ENCODE measurements around the gene SBK1. TPM values are rescaled to one million over a fixed set of nuclear protein-coding genes. Genes with fewer than 3 reads are reported as not detected.
A peak's percentile ranks its signal among the peaks of the same experiment; 100 is the strongest.
"Not testable (repeated sequence)": the region's sequence is repeated elsewhere in the genome, so short reads cannot be mapped to it uniquely, and the experiment has no call there.

The SBK1 gene
- 20.2 TPM for total RNA-seq
- 1 to 10 TPM; 2.0 to 4.9 (median 3.1) TPM for polyA plus RNA-seq

DNA sequence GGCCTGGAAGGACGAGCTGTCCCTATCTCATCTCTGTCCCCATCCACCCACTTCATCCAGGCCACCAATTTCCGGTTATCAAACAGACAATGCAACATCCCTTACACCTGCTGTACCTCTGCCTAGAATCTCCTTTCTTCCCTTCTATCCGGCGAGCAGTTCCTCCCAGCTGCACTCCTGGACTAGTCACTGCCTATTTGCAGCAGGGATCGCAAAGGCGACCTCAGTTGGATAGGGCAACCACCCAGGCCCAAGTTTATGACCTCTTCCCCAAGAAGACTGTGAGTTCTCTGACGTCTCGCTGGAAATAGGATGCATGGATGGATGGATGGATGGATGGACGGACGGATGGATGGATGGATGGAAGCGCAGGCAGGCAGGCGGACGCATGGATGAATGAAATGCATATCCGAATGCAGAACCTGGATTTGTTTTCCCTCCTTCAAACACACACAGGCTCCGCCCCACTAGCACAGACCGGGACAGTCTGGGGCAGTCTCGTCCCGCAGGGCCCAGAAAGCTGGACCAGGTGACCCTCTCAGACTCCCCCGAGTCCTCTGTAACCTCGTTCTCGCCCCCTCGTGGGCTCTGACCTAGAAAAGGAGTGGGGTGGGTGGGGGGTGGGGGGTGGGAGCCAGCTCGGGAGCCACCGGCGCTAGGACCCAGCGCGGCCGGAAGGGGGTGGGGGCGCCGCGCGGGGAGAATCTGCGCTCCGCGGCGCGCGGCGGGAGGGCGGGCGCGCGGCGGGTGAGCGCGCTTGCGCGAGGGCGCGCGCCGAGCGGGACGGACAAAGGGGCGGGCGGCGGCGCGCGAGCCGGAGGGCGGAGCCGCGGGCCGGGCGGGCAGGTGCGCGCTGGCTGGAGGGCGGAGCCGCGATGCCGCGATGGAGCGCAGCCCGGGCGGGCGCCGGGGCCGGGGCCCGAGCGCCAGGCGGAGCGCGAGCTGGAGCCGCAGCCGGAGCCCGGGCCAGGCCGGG is at the start of gene SBK1:
SBK1 (plus strand) TSS at position 875 of the 976 bp plus-strand sequence. CDS start 24,867 bp downstream, outside the sequence.
- DNase-seq = peak; percentile 77 to 87 (median 87)
- ATAC-seq (ENCODE audit: low read depth in 2 of 2) = peak; percentile 94 to 96
- Mint-ChIP-seq H3K9me3 (peaks cover 0 to 3% (median 0%) of the 10 kb centered on the region in 7 donors), H3K27me3 (peaks cover 6% of the 10 kb centered on the region), H3K4me3 (peak within 1 kb of the TSS; percentile 93 to 95 (median 94)), H3K4me1 (peaks cover 5 to 73% (median 34%) of the 10 kb centered on the region in 4 donors), H3K36me3 (peaks cover 8% of the 10 kb centered on the region), H3K27ac (peak within 1 kb of the TSS; percentile 83 to 91 (median 87))
- H3K9me3 ChIP-seq (ENCODE audit: control insufficient read depth in 2 of 2, low read length in 2 of 2) = no peaks in the 10 kb centered on the region
- peak within 1 kb of the TSS; percentile 86 for H3K4me3 ChIP-seq (ENCODE audit: low read depth, low read length)
- H3K4me1 ChIP-seq (ENCODE audit: control insufficient read depth, insufficient read depth, low read length, poor library complexity, severe bottlenecking) = peaks cover 45% of the 10 kb centered on the region
- H3K27ac ChIP-seq (ENCODE audit: insufficient read depth, low read length, poor library complexity, severe bottlenecking) = peak within 1 kb of the TSS; percentile 65
- no peaks in the 10 kb centered on the region for H3K36me3 ChIP-seq (ENCODE audit: control insufficient read depth, insufficient read depth, low read length)
- no peaks in the 10 kb centered on the region for H3K27me3 ChIP-seq (ENCODE audit: control insufficient read depth, insufficient read depth, low read length)

DNA sequence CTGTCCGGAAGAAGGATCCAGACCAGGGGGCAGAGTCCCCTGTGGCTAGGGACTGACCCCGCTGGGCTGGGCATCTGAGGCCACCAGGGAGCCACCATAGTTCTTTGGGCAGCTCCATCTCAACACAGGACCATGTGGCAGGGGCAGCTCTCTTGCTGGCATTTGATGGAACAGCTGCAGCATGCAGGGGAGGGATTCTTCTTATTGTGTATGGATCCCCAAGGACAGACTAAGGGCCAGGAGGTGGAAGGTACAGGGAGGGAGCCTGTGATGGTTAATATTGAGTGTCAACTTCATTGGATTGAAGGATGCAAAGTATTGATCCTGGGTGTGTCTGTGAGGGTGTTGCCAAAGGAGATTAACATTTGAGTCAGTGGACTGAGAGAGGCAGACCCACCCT is 42.8 kb upstream of the SBK1 start:
- H3K4me3 Mint-ChIP-seq; H3K36me3 ChIP-seq (ENCODE audit: control insufficient read depth, insufficient read depth, low read length); H3K9me3 Mint-ChIP-seq; H3K36me3 Mint-ChIP-seq; H3K4me1 Mint-ChIP-seq; H3K4me3 ChIP-seq (ENCODE audit: low read depth, low read length); H3K9me3 ChIP-seq (ENCODE audit: control insufficient read depth in 2 of 2, low read length in 2 of 2); DNase-seq; H3K27me3 Mint-ChIP-seq; ATAC-seq (ENCODE audit: low read depth in 2 of 2); H3K27me3 ChIP-seq (ENCODE audit: control insufficient read depth, insufficient read depth, low read length); H3K4me1 ChIP-seq (ENCODE audit: control insufficient read depth, insufficient read depth, low read length, poor library complexity, severe bottlenecking); H3K27ac Mint-ChIP-seq; H3K27ac ChIP-seq (ENCODE audit: insufficient read depth, low read length, poor library complexity, severe bottlenecking): not testable (repeated sequence)

- Mint-ChIP-seq H3K4me1 (no peaks in the 10 kb centered on the region), H3K4me3 (no peak overlapping the region), H3K27ac (no peak overlapping the region), H3K9me3 (peaks cover 0 to 5% (median 0%) of the 10 kb centered on the region in 7 donors), H3K36me3 (no peaks in the 10 kb centered on the region), H3K27me3 (peaks cover 6% of the 10 kb centered on the region)
- peaks cover 6 to 8% of the 10 kb centered on the region in 2 experiments for H3K9me3 ChIP-seq (ENCODE audit: control insufficient read depth in 2 of 2, low read length in 2 of 2)
- no peak overlapping the region for H3K4me3 ChIP-seq (ENCODE audit: low read depth, low read length)
- ATAC-seq (ENCODE audit: low read depth in 2 of 2) (no peak), DNase-seq (no peak)
- H3K4me1 ChIP-seq (ENCODE audit: control insufficient read depth, insufficient read depth, low read length, poor library complexity, severe bottlenecking) = no peaks in the 10 kb centered on the region
- H3K27ac ChIP-seq (ENCODE audit: insufficient read depth, low read length, poor library complexity, severe bottlenecking) = no peak overlapping the region
- no peaks in the 10 kb centered on the region for H3K27me3 ChIP-seq (ENCODE audit: control insufficient read depth, insufficient read depth, low read length)
- H3K36me3 ChIP-seq (ENCODE audit: control insufficient read depth, insufficient read depth, low read length) = no peaks in the 10 kb centered on the region
These were observed 41.3 kb upstream of the SBK1 start for GRCh38 chr16:28250999-28251398.

DNA sequence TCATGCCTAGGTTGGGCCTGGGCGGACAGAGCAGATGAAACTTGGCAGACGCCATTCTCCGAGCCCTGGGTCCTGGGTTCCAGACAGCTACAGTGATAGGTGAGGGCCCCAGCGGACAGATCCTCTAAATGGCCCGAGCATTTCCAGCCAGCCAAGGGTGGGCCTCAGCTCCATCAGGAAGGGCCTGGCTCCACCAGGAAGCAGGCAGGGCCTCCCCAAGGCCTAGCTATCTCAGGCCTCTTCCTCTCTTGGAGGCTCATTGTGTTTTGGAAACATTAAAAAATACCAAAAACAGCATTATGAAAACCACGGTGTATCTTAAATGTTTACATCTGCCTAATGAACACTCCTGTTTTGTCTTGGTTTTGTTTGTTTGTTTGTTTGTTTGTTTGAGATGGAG is 38.2 kb upstream of the SBK1 start:
- no peak overlapping the region for H3K4me3 ChIP-seq (ENCODE audit: low read depth, low read length)
- H3K4me1 ChIP-seq (ENCODE audit: control insufficient read depth, insufficient read depth, low read length, poor library complexity, severe bottlenecking) = peaks cover 3% of the 10 kb centered on the region
- Mint-ChIP-seq H3K4me3 (no peak overlapping the region), H3K27me3 (peaks cover 12% of the 10 kb centered on the region), H3K36me3 (no peaks in the 10 kb centered on the region), H3K27ac (no peak overlapping the region), H3K9me3 (peaks cover 0 to 5% (median 0%) of the 10 kb centered on the region in 7 donors), H3K4me1 (peaks cover 0 to 3% (median 0%) of the 10 kb centered on the region in 4 donors)
- H3K9me3 ChIP-seq (ENCODE audit: control insufficient read depth in 2 of 2, low read length in 2 of 2) = peaks cover 6 to 8% of the 10 kb centered on the region in 2 experiments
- H3K36me3 ChIP-seq (ENCODE audit: control insufficient read depth, insufficient read depth, low read length) = no peaks in the 10 kb centered on the region
- no peaks in the 10 kb centered on the region for H3K27me3 ChIP-seq (ENCODE audit: control insufficient read depth, insufficient read depth, low read length)
- ATAC-seq (ENCODE audit: low read depth in 2 of 2) (no peak), DNase-seq (no peak)
- no peak overlapping the region for H3K27ac ChIP-seq (ENCODE audit: insufficient read depth, low read length, poor library complexity, severe bottlenecking)

DNA sequence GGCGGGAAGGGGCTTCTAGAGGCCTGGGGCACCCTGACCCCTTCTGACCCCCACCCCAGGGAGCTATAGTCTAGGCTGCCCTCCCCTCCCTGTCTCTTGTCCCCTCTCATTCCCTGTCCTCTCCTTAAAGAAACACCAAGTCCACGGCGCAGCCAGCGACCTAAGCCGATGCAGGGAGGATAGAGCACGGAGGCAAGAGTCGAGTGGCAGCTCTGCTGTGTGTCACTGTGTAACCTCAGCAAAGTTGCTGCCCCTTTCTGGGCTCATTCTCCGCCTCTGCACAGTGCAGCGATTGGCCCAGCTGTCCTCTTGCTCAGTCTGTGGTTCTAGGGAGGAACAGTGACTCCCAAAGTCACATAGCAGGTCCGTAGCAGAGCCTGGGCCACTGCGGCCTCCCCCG is 36.5 kb upstream of the SBK1 start:
- Histone ChIP-seq H3K36me3 (ENCODE audit: control insufficient read depth, insufficient read depth, low read length) (no peaks in the 10 kb centered on the region), H3K4me1 (ENCODE audit: control insufficient read depth, insufficient read depth, low read length, poor library complexity, severe bottlenecking) (peaks cover 7% of the 10 kb centered on the region), H3K27me3 (ENCODE audit: control insufficient read depth, insufficient read depth, low read length) (no peaks in the 10 kb centered on the region), H3K27ac (ENCODE audit: insufficient read depth, low read length, poor library complexity, severe bottlenecking) (no peak overlapping the region), H3K4me3 (ENCODE audit: low read depth, low read length) (no peak overlapping the region), H3K9me3 (ENCODE audit: control insufficient read depth in 2 of 2, low read length in 2 of 2) (peaks cover 6 to 8% of the 10 kb centered on the region in 2 experiments)
- Mint-ChIP-seq H3K4me1 (peaks cover 0 to 12% (median 3%) of the 10 kb centered on the region in 4 donors), H3K27ac (no peak overlapping the region), H3K9me3 (peaks cover 0 to 8% (median 0%) of the 10 kb centered on the region in 7 donors), H3K27me3 (peaks cover 12% of the 10 kb centered on the region), H3K4me3 (no peak overlapping the region), H3K36me3 (no peaks in the 10 kb centered on the region)
- DNase-seq (no peak), ATAC-seq (ENCODE audit: low read depth in 2 of 2) (no peak)

- Mint-ChIP-seq H3K9me3 (peaks cover 0 to 8% (median 0%) of the 10 kb centered on the region in 7 donors), H3K36me3 (no peaks in the 10 kb centered on the region), H3K4me1 (peaks cover 0 to 12% (median 3%) of the 10 kb centered on the region in 4 donors), H3K4me3 (no peak overlapping the region), H3K27me3 (peaks cover 12% of the 10 kb centered on the region), H3K27ac (peak overlapping the region in 1 of 3 donors; percentile 25)
- no peak for ATAC-seq (ENCODE audit: low read depth in 2 of 2)
- no peaks in the 10 kb centered on the region for H3K36me3 ChIP-seq (ENCODE audit: control insufficient read depth, insufficient read depth, low read length)
- peaks cover 6 to 8% of the 10 kb centered on the region in 2 experiments for H3K9me3 ChIP-seq (ENCODE audit: control insufficient read depth in 2 of 2, low read length in 2 of 2)
- H3K27ac ChIP-seq (ENCODE audit: insufficient read depth, low read length, poor library complexity, severe bottlenecking) = no peak overlapping the region
- H3K4me1 ChIP-seq (ENCODE audit: control insufficient read depth, insufficient read depth, low read length, poor library complexity, severe bottlenecking) = peaks cover 7% of the 10 kb centered on the region
- no peak for DNase-seq
- H3K4me3 ChIP-seq (ENCODE audit: low read depth, low read length) = no peak overlapping the region
- H3K27me3 ChIP-seq (ENCODE audit: control insufficient read depth, insufficient read depth, low read length) = no peaks in the 10 kb centered on the region
These were observed 35.1 kb upstream of the SBK1 start for GRCh38 chr16:28257256-28257655.

DNA sequence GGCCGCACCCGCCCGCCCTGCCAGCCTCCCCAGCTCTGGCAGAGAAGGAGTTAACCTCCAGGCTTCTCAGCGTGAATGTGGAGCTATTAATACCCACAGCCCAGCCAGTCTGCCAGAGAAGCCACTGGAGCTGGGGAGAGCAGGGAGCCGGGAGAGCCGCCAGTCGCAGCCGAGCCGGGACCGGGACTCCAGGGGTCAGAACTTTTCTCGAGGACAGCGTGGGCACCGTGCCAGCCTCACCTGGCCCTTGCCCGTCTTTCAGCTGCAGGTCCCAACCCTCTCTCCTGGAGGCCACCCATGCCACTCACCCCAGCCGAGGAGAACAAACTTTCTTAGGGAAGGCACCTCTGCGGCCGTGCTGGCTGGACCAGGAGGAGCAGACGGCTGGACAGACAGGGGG is 33.8 kb upstream of the SBK1 start:
- Histone ChIP-seq H3K36me3 (ENCODE audit: control insufficient read depth, insufficient read depth, low read length) (no peaks in the 10 kb centered on the region), H3K27ac (ENCODE audit: insufficient read depth, low read length, poor library complexity, severe bottlenecking) (no peak overlapping the region), H3K4me1 (ENCODE audit: control insufficient read depth, insufficient read depth, low read length, poor library complexity, severe bottlenecking) (peaks cover 7% of the 10 kb centered on the region), H3K9me3 (ENCODE audit: control insufficient read depth in 2 of 2, low read length in 2 of 2) (no peaks in the 10 kb centered on the region), H3K4me3 (ENCODE audit: low read depth, low read length) (no peak overlapping the region), H3K27me3 (ENCODE audit: control insufficient read depth, insufficient read depth, low read length) (no peaks in the 10 kb centered on the region)
- no peak for DNase-seq
- Mint-ChIP-seq H3K4me1 (peaks cover 0 to 15% (median 5%) of the 10 kb centered on the region in 4 donors), H3K9me3 (peaks cover 0 to 8% (median 0%) of the 10 kb centered on the region in 7 donors), H3K27ac (no peak overlapping the region), H3K27me3 (peaks cover 19% of the 10 kb centered on the region), H3K36me3 (peaks cover 3% of the 10 kb centered on the region), H3K4me3 (no peak overlapping the region)
- ATAC-seq (ENCODE audit: low read depth in 2 of 2) = no peak

All from CD4-positive, CD25-positive, alpha-beta regulatory T cell (primary cell).